Parathyroid adenoma (tissue), 2 donors: ENCODE measurements around the gene CTNNB1.

Source experiments
- H2AFZ ChIP-seq: fragments of 300-600 bp; sonication (generic); one replicate; pipeline ENCODE4 v1.7.0; 2017; ENCODE audit warnings: antibody characterized with exemption, mild to moderate bottlenecking
- H3K27ac ChIP-seq: fragments of 300-600 bp; sonication (generic); one replicate; pipeline ENCODE4 v1.7.0; 2017
- H3K27me3 ChIP-seq: fragments of 300-600 bp; sonication (generic); one replicate; pipeline ENCODE4 v1.7.0; 2017; ENCODE audit warnings: low read length; ENCODE audit not compliant: control insufficient read depth, insufficient read depth
- H3K36me3 ChIP-seq: fragments of 300-600 bp; sonication (generic); one replicate; pipeline ENCODE4 v1.7.0; 2017; ENCODE audit warnings: low read length; ENCODE audit not compliant: control insufficient read depth, insufficient read depth
- H3K4me1 ChIP-seq: fragments of 300-600 bp; sonication (generic); one replicate; pipeline ENCODE4 v1.7.0; 2017; ENCODE audit warnings: control low read depth
- H3K4me2 ChIP-seq: fragments of 300-600 bp; sonication (generic); one replicate; pipeline ENCODE4 v1.7.0; 2017; ENCODE audit warnings: low read length
- H3K4me3 ChIP-seq: fragments of 300-600 bp; sonication (generic); one replicate; pipeline ENCODE4 v1.7.0; 2017; ENCODE audit warnings: low read depth, low read length
- H3K79me2 ChIP-seq: fragments of 300-600 bp; sonication (generic); one replicate; pipeline ENCODE4 v1.7.0; 2017; ENCODE audit warnings: control low read depth
- H3K9ac ChIP-seq: fragments of 300-600 bp; sonication (generic); one replicate; pipeline ENCODE4 v1.7.0; 2017; ENCODE audit warnings: mild to moderate bottlenecking
- H3K9me3 ChIP-seq: fragments of 300-600 bp; sonication (generic); one replicate; pipeline ENCODE4 v1.7.0; 2017; ENCODE audit warnings: low read length; ENCODE audit not compliant: control insufficient read depth
- TF ChIP-seq, protein P1 (sequence below): fragments of 300-600 bp; sonication (generic); IDR thresholded peaks from one replicate; pipeline ENCODE4 v1.7.0; 2017; ENCODE audit warnings: antibody characterized with exemption, mild to moderate bottlenecking
- donor health status: primary hyperparathyroidism.

Gene CTNNB1

GRCh38 chr3:41210966-41211365 lies 11.7 kb downstream of the CTNNB1 start:
- Histone ChIP-seq H2AFZ (no peak overlapping the region), H3K4me2 (no peak overlapping the region), H3K9me3 (no peaks in the 10 kb centered on the region), H3K27me3 (no peaks in the 10 kb centered on the region), H3K36me3 (no peaks in the 10 kb centered on the region), H3K4me1 (peaks cover 31% of the 10 kb centered on the region), H3K27ac (no peak overlapping the region), H3K4me3 (no peak overlapping the region), H3K79me2 (peaks cover 75% of the 10 kb centered on the region), H3K9ac (no peak overlapping the region)
- TF ChIP-seq, protein P1, sequence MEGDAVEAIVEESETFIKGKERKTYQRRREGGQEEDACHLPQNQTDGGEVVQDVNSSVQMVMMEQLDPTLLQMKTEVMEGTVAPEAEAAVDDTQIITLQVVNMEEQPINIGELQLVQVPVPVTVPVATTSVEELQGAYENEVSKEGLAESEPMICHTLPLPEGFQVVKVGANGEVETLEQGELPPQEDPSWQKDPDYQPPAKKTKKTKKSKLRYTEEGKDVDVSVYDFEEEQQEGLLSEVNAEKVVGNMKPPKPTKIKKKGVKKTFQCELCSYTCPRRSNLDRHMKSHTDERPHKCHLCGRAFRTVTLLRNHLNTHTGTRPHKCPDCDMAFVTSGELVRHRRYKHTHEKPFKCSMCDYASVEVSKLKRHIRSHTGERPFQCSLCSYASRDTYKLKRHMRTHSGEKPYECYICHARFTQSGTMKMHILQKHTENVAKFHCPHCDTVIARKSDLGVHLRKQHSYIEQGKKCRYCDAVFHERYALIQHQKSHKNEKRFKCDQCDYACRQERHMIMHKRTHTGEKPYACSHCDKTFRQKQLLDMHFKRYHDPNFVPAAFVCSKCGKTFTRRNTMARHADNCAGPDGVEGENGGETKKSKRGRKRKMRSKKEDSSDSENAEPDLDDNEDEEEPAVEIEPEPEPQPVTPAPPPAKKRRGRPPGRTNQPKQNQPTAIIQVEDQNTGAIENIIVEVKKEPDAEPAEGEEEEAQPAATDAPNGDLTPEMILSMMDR, result no peak

GRCh38 chr3:41212088-41212487 lies 12.8 kb downstream of the CTNNB1 start:
- Histone ChIP-seq H3K27me3 (no peaks in the 10 kb centered on the region), H3K9me3 (no peaks in the 10 kb centered on the region), H3K4me1 (peaks cover 25% of the 10 kb centered on the region), H3K9ac (no peak overlapping the region), H3K36me3 (no peaks in the 10 kb centered on the region), H3K4me3 (no peak overlapping the region), H3K27ac (no peak overlapping the region), H3K4me2 (no peak overlapping the region), H2AFZ (no peak overlapping the region), H3K79me2 (peaks cover 67% of the 10 kb centered on the region)
- TF ChIP-seq, protein P1, result no peak

GRCh38 chr3:41213588-41213987 lies 14.3 kb downstream of the CTNNB1 start:
- Histone ChIP-seq H3K27ac (no peak overlapping the region), H3K4me2 (peak overlapping the region; percentile 3), H2AFZ (no peak overlapping the region), H3K9me3 (no peaks in the 10 kb centered on the region), H3K4me1 (peaks cover 12% of the 10 kb centered on the region), H3K79me2 (peaks cover 58% of the 10 kb centered on the region), H3K4me3 (no peak overlapping the region), H3K36me3 (no peaks in the 10 kb centered on the region), H3K9ac (no peak overlapping the region), H3K27me3 (no peaks in the 10 kb centered on the region)
- TF ChIP-seq, protein P1, result no peak

DNA sequence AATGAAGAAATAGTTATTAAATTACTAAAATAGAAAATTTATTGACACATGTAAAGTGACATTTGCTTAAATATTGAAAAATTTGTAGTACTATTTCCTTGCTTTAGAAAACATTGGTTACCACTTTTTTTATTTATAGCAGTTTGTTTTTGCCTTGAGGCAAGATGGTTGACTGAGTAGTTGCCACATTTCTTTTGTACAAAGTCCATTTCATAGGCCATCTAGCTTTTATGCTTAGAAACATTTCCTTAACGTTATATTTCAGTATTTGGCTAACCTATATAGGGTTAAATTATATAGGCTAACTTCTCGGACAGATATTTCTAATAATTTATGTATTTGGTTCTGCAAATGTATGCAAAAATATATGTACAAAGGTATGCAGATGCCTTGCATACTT lies 17.1 kb downstream of the CTNNB1 start:
- H3K4me2 ChIP-seq, result no peak overlapping the region
- H3K79me2 ChIP-seq, result peaks cover 42% of the 10 kb centered on the region
- no peak overlapping the region for H3K27ac ChIP-seq
- no peaks in the 10 kb centered on the region for H3K36me3 ChIP-seq
- peaks cover 8% of the 10 kb centered on the region for H3K4me1 ChIP-seq
- TF ChIP-seq, protein P1, result no peak
- H3K4me3 ChIP-seq, result no peak overlapping the region
- no peaks in the 10 kb centered on the region for H3K9me3 ChIP-seq
- no peaks in the 10 kb centered on the region for H3K27me3 ChIP-seq
- H2AFZ ChIP-seq, result no peak overlapping the region
- no peak overlapping the region for H3K9ac ChIP-seq

DNA sequence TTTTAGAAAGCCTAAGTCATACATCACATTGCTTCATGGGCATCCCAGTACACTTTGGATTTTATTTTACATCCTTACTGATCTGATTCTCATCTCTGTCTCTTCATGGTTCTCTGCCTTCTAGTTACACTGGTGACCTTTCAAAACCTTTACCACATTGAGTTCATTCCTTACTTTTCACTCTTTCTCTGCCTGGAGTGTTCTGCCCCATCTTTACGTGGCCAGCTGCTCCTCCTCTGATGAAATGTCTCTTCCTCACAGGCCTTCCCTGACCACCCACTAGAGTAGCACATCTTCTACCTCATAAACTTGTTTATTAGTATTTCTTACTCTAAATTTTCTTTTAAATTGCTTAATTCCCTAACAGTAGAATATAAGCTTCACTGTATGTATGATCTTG lies 17.7 kb downstream of the CTNNB1 start:
- H3K27ac ChIP-seq, result no peak overlapping the region
- H3K9me3 ChIP-seq, result no peaks in the 10 kb centered on the region
- H3K79me2 ChIP-seq, result peaks cover 36% of the 10 kb centered on the region
- no peaks in the 10 kb centered on the region for H3K27me3 ChIP-seq
- H3K4me1 ChIP-seq, result peaks cover 8% of the 10 kb centered on the region
- no peaks in the 10 kb centered on the region for H3K36me3 ChIP-seq
- no peak overlapping the region for H3K4me2 ChIP-seq
- TF ChIP-seq, protein P1, result no peak
- H2AFZ ChIP-seq, result no peak overlapping the region
- no peak overlapping the region for H3K4me3 ChIP-seq
- H3K9ac ChIP-seq, result no peak overlapping the region
